Esophagus squamous epithelium (tissue), 4 donors: ENCODE measurements around the gene CSNK2B.

Source experiments
- POLR2A ChIP-seq, 4 donors: fragments of 450-650 bp; IDR thresholded peaks; one replicate each; pipeline ENCODE4 v1.6.1; 2017; ENCODE audit warnings: antibody characterized with exemption in 4 of 4, mild to moderate bottlenecking in 4 of 4, moderate library complexity in 3 of 4
- TF ChIP-seq, protein P1 (sequence below), 6 experiments: fragments of 450-650 bp in 4 of 6; fragments of 200-600 bp in 2 of 6; sonication (generic) in 2 of 6; IDR thresholded peaks; one replicate each; pipeline ENCODE4 v1.5.1; 2016 to 2019; ENCODE audit warnings: antibody characterized with exemption in 6 of 6, mild to moderate bottlenecking in 4 of 6, moderate library complexity in 4 of 6

DNA sequence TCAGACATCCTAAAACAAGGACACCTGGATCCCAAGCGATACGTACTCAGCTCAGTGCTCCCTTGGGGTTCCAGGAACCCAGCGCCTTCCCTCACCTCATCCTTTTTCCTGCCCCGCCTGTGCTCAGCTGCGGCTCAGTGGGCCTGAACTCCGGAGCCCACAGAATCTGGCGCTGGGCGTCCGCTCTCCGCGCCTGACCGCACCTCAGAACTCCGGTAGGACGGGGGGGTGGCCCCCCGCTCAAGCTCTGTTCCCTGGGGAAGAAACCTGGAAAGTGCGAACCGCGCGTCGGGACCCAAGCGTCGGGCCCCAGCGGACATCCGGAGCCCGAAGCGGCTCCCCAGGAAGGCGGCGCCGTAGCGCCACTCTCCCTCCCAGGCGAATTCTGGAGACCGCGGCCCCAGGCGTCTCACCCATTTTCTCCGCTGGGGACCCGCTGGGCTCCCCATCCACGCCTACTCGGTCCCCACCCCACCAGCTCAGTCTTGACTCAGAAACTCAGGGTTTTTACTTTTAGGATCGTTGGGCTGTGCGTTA is 15.3 kb downstream of the CSNK2B start:
- TF ChIP-seq, protein P1, sequence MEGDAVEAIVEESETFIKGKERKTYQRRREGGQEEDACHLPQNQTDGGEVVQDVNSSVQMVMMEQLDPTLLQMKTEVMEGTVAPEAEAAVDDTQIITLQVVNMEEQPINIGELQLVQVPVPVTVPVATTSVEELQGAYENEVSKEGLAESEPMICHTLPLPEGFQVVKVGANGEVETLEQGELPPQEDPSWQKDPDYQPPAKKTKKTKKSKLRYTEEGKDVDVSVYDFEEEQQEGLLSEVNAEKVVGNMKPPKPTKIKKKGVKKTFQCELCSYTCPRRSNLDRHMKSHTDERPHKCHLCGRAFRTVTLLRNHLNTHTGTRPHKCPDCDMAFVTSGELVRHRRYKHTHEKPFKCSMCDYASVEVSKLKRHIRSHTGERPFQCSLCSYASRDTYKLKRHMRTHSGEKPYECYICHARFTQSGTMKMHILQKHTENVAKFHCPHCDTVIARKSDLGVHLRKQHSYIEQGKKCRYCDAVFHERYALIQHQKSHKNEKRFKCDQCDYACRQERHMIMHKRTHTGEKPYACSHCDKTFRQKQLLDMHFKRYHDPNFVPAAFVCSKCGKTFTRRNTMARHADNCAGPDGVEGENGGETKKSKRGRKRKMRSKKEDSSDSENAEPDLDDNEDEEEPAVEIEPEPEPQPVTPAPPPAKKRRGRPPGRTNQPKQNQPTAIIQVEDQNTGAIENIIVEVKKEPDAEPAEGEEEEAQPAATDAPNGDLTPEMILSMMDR (IDR thresholded peaks at IDR 0.05), result peak in 3 of 6 experiments; percentile 13 to 31 (median 23)
- peak in 1 of 4 donors; percentile 21 for TF ChIP-seq POLR2A (IDR thresholded peaks at IDR 0.05)
